Uterus (tissue), 4 donors: ENCODE results near the gene FKBP9. TPM values are rescaled to one million over a fixed set of nuclear protein-coding genes. Genes with fewer than 3 reads are reported as not detected.
A peak's percentile ranks its signal among the peaks of the same experiment; 100 is the strongest.

Source experiments
- DNase-seq, 2 donors: peaks; one replicate each; pipeline ENCODE4 v3.0.0-alpha.2; 2019 to 2020
- H3K27ac ChIP-seq, 2 donors: fragments of 200-600 bp; sonication (generic); 1 replicate in 1 of 2; 2 replicates in 1 of 2; pipeline ENCODE4 v1.5.1; 2016 to 2018
- H3K27me3 ChIP-seq, 2 donors: fragments of 200-600 bp; sonication (generic); one replicate each; pipeline ENCODE4 v1.5.1; 2018 to 2019; ENCODE audit warnings: control low read depth in 1 of 2
- H3K36me3 ChIP-seq, 2 donors: fragments of 200-600 bp; sonication (generic); one replicate each; pipeline ENCODE4 v1.5.1; 2019; ENCODE audit warnings: control low read depth in 1 of 2
- H3K4me1 ChIP-seq, 2 donors: fragments of 200-600 bp; sonication (generic); one replicate each; pipeline ENCODE4 v1.5.1; 2018 to 2019; ENCODE audit warnings: control low read depth in 1 of 2
- H3K4me3 ChIP-seq, 2 donors: fragments of 200-600 bp; sonication (generic); 1 replicate in 1 of 2; 2 replicates in 1 of 2; pipeline ENCODE4 v1.5.1; 2018 to 2019; ENCODE audit warnings: mild to moderate bottlenecking in 1 of 2
- H3K9me3 ChIP-seq, 2 donors: fragments of 200-600 bp; sonication (generic); one replicate each; pipeline ENCODE4 v1.5.1; 2019; ENCODE audit warnings: control low read depth in 1 of 2
- CTCF ChIP-seq, 4 experiments: fragments of 200-600 bp in 2 of 4; fragments of 450-650 bp in 2 of 4; sonication (generic) in 2 of 4; IDR thresholded peaks; one replicate each; pipeline ENCODE4 v1.5.1; 2016 to 2019; ENCODE audit warnings: antibody characterized with exemption in 4 of 4, mild to moderate bottlenecking in 2 of 4, moderate library complexity in 1 of 4
- POLR2A ChIP-seq, 2 donors: fragments of 450-650 bp; IDR thresholded peaks; one replicate each; pipeline ENCODE4 v1.6.1; 2016; ENCODE audit warnings: antibody characterized with exemption in 2 of 2, mild to moderate bottlenecking in 1 of 2, moderate library complexity in 1 of 2
- intact Hi-C: fragments of 100-400 bp; cut with DNase I; formaldehyde crosslinking; loops from one replicate; pipeline ENCODE4 v1.15.1; 2023; ENCODE audit warnings: low total_unique reads
- total RNA-seq, 4 donors: library from RNA; depleted of rRNA in 3 of 4; stranded (reverse); fragments of >200 nt in 3 of 4; gene quantifications; one replicate each; pipeline versions ENCODE4 v1.1.0 to v1.2.4, GENCODE V29; 2014 to 2023
- donor health status: DM: yes; HTN: yes; CAD: no.

FKBP9 gene
- total RNA-seq, 4 donors from 2014 or later = 62.9 to 328 (median 215) TPM

- DNase-seq = no peak
- H3K36me3 ChIP-seq = no peaks in the 10 kb centered on the region
- TF ChIP-seq POLR2A (IDR thresholded peaks at IDR 0.05) = no peak
- H3K27me3 ChIP-seq = no peaks in the 10 kb centered on the region
- H3K4me3 ChIP-seq = peak overlapping the region; percentile 28 to 38
- H3K9me3 ChIP-seq = no peaks in the 10 kb centered on the region
- intact Hi-C loops = no loop called here
- H3K4me1 ChIP-seq = peaks cover 0 to 4% of the 10 kb centered on the region in 2 donors
- peak overlapping the region; percentile 45 to 93 for H3K27ac ChIP-seq
Observed at GRCh38 chr7:33039257-33039902, 82.1 kb downstream of the FKBP9 start.

- no peaks in the 10 kb centered on the region for H3K4me1 ChIP-seq
- no peak for DNase-seq
- peak overlapping the region; percentile 45 to 93 for H3K27ac ChIP-seq
- H3K36me3 ChIP-seq = no peaks in the 10 kb centered on the region
- H3K4me3 ChIP-seq = peak overlapping the region; percentile 28 to 38
- no peaks in the 10 kb centered on the region for H3K27me3 ChIP-seq
- TF ChIP-seq CTCF (IDR thresholded peaks at IDR 0.05) (no peak), POLR2A (IDR thresholded peaks at IDR 0.05) (no peak)
- H3K9me3 ChIP-seq = no peaks in the 10 kb centered on the region
- intact Hi-C loops = no loop called here
Observed at GRCh38 chr7:33039903-33040292, 82.7 kb downstream of the FKBP9 start.

GRCh38 chr7:33040803-33041516 lies 83.7 kb downstream of the FKBP9 start:
- intact Hi-C loops = no loop called here
- H3K27ac ChIP-seq = peak overlapping the region; percentile 45 to 93
- no peak overlapping the region for H3K4me3 ChIP-seq
- no peaks in the 10 kb centered on the region for H3K4me1 ChIP-seq
- DNase-seq = no peak
- H3K9me3 ChIP-seq = no peaks in the 10 kb centered on the region
- no peaks in the 10 kb centered on the region for H3K27me3 ChIP-seq
- TF ChIP-seq POLR2A (IDR thresholded peaks at IDR 0.05) (no peak), CTCF (IDR thresholded peaks at IDR 0.05) (no peak)
- no peaks in the 10 kb centered on the region for H3K36me3 ChIP-seq

GRCh38 chr7:33041631-33042428 lies 84.6 kb downstream of the FKBP9 start:
- TF ChIP-seq POLR2A (IDR thresholded peaks at IDR 0.05) (no peak), CTCF (IDR thresholded peaks at IDR 0.05) (no peak)
- Histone ChIP-seq H3K4me3 (no peak overlapping the region), H3K36me3 (no peaks in the 10 kb centered on the region), H3K9me3 (no peaks in the 10 kb centered on the region), H3K4me1 (no peaks in the 10 kb centered on the region), H3K27ac (peak overlapping the region in 1 of 2 donors; percentile 93), H3K27me3 (no peaks in the 10 kb centered on the region)
- intact Hi-C loops = no loop called here
- no peak for DNase-seq

- Histone ChIP-seq H3K4me1 (no peaks in the 10 kb centered on the region), H3K27ac (peak overlapping the region; percentile 50 to 54), H3K9me3 (no peaks in the 10 kb centered on the region), H3K4me3 (no peak overlapping the region), H3K27me3 (no peaks in the 10 kb centered on the region), H3K36me3 (no peaks in the 10 kb centered on the region)
- TF ChIP-seq CTCF (IDR thresholded peaks at IDR 0.05) = no peak
- no peak for TF ChIP-seq POLR2A (IDR thresholded peaks at IDR 0.05)
- DNase-seq = no peak
- intact Hi-C loops = no loop called here
Observed at GRCh38 chr7:33043501-33044400, 86.5 kb downstream of the FKBP9 start.
